ENCODE measurements around the gene NTF3.

The NTF3 gene

DNA sequence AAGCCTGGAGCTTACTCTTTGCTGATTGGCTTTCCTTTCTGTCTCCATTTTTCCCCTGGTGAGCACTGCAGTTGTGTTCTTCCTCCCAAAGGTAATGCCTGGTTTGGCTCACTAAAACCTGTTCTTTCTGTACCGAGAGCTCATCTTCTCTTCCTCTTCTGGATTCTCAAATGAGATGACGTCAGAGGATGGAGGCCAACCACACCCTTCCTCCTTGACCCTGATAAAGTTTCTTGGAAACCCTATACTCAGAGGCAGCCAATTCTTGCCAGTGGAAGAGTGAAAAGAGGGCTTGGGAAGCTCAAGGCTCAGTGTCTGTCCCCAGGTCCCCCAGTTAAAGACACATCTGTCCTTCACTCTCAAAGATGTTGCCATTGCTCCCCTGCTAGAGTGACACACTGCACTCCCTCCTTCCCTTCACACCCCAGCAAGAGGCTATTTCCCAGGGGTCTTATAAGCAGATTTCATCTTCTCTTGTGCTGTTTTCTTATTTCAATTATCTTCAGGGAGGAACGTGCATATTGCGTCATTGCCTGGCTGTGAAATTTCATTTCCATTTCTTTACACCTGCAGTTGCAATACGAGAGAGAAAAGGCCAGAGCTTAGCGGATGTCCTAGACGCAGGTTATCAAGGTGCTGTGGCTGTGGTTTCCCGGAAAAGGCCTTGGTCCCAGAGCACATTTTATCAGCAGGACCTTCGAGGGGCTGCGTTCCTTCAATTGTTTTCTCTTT, 27.3 kb downstream of the NTF3 start:
- no peak for DNase-seq

DNA sequence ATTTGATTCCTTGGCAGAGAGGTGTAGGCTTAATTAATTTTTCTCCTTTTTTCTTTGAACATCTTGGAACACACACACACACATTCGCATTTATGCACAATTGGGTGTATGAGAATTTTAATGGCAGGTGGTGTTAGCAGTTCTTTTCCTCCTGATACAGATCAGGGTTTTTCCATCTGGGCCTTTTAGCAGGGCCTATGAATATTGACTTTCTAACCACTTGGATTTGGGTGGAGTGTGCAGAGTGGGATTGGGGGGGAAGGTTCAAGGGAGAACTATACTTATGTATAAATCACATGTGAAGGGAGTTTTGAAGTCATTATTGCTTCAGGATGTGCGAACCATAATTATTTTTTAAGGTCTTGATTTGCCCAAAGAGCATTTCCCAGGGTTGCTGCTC, 28.9 kb downstream of the NTF3 start:
- no peak for DNase-seq

DNA sequence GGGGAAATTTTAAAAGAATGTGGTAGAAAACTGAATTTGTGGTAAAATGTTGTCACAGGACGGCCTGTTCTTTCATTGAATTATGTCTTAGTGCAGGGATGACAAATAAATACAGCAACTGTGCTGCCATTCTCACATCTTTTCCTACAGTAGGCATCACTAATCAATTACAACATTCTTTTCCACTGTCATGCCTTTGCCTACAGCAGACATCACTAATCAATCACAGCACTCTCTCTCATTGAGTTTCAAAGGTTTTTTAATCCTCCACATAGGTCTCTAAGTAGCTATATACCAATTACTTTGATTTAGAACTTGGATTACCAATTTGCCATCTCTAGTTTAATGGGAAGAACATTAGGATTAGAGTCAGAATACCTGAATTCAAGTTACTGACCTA, 30.1 kb downstream of the NTF3 start:
- no peak for DNase-seq

DNA sequence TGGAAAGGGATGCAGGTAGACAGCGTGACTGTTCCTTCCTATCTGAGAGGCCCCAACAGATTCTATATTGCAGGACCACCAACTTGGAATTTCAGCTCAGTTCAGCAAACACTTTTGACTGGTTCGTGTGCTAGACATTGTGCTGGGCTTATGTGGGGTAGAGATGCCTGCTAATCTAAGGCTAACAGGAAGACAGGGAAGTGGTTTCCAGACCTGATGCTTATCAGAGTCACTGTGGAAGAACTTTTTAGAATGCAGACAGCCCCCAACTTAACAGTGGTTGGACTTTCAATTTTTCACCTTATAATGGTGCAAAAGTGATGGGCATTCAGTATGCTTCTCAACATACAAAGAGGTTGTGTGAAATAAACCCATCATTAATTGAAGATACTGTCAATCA, 32.2 kb downstream of the NTF3 start:
- DNase-seq: no peak

DNA sequence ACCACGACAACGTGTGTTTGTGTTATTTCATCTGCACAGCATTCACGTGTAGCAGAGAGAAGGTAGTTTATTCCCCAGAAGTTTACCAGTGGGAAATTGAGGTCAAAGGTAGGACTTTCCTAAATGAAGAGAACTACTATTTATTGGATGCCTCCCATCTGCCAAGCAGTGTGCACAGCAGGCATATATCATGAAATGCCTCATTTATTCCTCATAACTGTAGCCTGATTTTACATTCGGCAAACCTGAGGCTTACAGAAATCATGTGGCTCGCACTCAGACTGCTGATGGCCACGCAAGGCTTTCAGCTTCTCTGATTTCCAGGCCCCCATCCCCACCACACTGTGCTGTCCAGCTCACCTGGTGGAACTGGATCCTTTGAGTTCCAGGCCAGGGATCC, 33.5 kb downstream of the NTF3 start:
- no peak for DNase-seq

DNA sequence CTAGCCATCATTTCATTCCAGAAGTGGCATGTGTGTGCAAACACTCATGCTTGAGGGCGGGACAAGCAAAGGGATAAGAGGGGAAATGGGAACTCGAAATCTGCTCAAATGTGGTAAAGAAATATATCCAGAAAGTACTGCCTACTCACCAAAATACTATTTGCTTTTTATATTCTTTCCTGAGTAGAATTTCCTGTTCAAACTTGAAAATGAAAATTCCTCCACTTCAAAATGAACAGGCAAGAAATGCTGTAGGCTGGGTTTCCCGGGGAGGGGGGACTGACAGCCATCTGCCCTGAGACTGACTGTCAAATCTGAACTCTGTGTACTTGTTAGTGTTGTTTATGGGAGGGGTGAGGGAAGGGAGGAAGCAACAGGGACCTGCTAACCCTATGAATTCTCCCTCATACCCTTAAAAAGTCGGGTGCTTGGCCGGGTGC, 34.6 kb downstream of the NTF3 start:
- no peak for DNase-seq

DNA sequence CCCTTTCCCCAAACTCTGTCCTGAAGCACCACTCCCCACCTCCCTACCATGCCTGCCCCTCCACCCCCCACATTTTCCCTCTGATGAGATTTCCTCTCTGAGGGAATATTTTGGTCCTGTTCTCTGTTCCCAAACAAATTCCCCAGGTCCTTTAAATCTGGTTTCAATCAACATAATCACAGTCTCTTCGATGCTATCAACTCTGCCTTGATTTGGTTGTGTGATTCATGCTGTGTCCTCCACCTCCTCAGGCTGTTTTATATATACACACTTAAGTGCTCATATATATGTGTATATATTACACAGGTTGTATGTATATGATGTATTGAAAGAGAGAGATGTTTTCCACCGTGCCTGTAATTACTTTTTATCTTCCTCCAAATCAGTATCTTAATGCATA, 36.0 kb downstream of the NTF3 start:
- DNase-seq: no peak

DNA sequence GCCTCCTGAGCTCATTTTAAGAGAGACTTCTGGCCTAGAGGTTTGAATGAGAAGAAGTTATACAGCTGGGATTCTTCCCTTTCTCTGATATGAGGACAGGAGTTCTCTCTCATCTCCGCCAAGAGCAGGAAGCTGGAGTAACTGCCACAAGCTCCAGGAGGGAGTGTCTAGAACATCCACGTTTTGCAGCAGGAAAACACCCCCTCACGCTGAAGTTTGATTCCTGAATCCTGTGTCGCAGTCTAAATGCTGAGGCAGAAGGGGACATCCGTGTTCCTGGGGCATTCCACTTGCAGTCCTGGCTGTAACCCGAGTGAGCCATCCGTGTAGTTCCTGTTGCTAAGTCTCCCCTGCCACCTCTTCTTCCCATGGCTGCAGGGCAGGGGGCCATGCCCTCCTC, 38.3 kb downstream of the NTF3 start:
- no peak for DNase-seq

DNA sequence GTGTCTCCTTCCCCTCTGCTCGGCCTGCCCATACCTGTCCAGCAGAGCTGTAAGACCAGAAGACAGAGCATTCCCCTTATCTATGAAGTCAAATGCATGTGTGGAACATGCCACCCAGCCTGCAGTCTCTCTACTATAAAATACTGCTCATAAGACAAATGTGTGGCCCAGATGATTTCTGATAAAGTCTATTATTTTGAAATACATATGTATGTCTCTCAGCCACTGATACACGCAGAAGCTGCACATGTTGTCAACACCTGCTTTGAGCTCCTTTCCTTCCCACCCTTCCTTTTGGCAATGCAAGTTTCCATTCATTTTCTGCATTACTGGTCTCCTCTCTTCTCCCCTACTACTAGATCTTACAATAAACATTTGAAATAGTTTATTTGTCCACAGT, 38.8 kb downstream of the NTF3 start:
- no peak for DNase-seq

DNA sequence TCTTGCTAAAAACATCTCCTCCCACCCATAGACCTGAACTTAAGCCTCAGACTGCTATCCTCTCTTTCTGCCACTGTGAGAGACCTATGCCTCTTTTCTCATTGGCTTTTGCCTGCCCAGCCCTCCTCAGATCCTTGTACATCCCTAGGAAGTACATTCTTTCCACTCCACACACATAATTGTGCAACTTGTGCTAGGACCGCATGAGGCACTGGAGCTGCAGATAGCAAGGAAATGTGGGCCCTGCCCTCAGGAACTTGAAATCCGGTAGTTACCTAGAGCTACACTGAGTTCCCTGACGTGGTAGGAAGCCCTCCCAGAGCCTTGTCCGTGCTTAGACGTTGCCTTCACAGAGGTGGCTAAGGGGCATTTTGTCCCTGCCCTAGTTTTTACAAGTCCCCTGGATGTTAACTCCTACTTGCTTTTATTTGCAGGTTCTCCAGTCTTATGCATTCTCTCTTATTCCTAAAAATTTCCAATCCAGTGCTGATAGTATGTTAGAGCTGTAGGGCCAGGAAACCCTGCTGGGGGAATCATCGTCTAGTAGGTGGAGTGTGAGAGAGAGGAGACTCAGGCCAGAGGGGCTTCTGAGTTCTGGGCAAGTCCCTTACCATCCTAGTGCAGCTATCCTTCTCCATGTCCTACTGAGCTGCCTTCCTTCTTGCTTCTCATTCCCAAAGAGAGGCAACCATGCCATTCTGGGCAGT, 41.3 kb downstream of the NTF3 start:
- DNase-seq: no peak

DNA sequence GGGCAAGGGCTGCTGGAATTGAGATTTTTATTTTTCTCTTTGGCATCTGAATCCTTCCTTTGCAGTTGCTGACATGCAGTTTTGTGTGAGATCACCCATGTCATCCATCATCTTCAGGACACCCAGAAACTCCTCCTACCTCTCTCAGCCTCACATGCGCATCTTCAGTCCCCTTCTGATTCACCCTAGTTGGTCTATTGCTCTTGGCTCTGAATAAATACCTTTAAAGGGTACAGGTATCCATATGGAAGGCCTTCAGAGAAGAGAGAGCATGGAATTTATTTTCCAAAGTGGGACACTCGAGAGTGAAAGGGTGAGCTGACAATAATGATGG, 41.8 kb downstream of the NTF3 start:
- no peak for DNase-seq

DNA sequence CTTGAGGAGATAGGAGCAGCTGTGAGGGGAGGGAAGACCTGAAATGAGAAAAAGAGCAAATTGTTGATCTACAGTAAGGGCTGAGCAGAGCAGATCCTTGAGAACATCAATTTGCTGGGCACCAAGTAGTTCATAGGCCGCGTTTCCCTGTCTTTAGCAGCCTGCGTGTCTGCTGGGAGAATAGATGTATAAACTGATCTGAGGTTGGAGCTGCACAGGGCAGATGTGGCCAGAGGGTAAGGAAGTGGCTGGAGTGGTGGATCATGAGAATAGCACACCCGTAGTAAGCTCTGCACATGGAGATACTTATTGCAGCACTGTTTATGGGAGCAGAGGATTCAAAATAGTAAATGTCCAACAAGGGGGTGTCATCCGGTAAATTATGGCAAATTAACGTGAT, 44.4 kb downstream of the NTF3 start:
- no peak for DNase-seq

DNA sequence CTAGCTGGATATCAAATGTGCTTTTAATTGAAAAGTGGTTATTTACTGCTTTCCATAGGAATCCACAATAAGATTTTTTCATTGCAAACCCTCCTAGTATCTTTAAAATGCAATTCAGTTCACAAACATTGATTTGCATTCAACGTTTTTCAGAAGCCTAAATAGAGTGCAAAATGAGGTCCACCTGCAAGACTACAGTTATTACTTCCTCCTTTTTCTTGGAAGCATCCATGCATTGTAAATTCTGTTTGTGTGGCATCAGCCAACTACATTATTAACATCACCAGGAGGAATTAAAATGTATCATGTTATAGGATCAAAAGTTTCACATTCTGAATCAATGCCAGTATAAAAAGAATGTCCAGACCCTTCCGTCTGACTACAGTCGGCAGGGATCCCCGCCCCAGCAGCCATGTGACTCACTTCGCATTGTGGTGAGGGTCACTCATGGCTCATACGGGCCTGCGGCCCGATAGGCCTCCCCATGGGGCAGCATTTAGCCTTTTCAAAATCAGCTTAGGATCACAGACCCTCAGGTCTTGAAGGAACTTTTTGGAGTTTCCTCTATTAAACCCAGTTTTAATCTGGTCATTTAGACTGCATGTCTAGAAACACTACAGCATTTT, 46.3 kb downstream of the NTF3 start:
- no peak for DNase-seq

DNA sequence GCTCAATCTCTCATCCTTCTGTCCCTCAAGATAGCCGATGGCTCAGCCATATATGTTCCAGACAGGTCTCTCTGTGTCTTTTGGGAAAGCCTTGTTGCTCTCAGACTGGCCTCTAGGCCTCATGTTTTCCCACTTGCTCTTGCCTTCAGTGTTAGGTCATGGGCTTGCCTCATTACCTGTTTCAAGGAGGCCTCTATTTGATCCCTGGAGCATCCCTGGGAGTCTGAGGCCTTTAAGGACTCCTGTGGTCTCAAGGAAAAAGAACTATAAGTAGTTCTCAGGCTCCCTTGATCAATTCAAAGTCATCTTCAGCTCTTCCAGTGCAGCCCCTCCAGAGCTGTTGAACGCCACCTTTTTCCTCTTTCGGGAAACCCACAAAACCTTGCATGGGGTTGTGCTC, 47.9 kb downstream of the NTF3 start:
- DNase-seq: no peak

DNA sequence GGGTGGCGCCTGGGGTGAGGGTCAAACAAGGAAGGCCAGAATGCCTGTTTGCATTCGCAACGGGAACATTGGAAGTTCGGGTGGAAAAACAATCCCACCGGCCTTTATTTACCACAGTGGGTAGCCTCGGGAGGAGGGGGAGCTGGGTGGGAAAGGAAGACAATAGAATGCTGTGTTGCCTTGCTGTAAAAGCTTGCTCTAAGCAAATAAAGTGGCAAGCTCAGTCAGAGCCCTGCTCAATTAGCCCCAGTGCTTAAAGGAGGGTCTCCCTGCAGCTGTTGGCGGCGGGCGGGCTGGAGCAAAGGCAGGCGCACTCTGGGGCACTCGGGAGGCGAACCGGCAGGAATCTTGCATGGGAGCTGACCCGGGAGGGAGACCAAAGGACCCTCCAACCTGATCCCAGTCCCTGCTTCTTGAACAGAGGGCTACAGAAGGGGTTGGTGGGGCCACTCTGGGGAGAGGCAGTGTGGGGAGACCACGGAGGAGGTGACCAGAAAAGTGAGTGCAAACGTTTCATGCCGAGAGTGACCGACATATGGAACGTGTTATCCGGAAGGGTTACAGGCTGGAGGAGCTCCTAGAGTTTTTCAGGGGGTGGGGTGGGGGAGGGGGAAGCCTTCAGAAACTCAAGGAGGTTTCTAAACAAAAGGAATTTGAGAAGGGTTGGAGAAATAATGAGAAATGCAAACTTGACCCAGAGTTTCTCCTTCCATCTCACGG, 48.5 kb downstream of the NTF3 start:
- no peak for DNase-seq

DNA sequence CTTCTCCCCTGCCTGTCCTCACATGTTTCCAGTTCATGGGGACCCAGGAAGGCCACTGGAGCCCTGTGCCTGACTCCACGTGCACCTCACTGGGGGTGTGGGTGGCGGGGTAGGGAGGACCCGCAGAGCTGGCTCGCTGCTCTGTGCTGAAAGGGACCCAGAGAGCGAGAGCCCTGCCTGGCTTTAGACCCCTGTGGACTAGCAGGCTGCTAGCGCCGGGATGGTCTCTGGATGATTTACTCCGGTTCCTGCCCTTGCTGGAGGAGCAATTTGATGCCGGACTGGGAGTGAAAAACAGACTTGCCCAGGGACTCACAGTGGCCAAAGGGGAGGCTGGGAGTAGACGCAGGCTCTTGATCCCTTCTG, 49.0 kb downstream of the NTF3 start:
- no peak for DNase-seq

DNA sequence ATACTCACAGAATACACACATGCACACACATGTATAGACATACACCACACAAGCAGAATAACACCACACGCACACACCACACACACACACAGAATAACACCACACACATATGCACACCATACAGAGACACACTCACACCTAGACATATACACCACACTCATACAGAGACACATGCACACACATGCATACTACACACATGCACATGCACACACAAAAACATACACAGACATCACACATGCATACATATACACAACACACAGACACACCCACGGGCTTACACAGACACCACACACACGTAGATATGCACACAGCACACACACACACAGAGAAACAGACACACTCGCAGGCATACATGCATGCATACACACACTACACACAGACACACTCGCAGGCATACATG, 49.7 kb downstream of the NTF3 start:
- DNase-seq: no peak

DNA sequence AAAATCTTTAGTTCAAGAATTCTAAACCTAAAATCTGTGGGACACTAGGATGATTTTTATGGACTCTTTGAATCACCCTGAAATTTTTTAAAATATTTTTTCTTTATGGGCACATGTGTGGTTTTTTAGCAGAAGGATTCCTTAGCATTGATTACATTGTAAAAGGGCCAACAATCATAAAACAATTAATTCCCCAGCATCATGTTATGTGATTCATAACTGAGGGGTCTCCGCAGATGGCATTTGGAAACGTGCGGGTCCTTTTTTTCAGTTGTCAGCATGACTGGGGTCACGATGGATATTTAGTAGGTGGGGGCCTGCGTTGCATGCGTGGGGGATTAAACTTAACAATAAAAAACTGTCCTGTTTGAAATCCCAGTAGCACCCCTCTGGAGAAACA, 52.5 kb downstream of the NTF3 start:
- no peak for DNase-seq

DNA sequence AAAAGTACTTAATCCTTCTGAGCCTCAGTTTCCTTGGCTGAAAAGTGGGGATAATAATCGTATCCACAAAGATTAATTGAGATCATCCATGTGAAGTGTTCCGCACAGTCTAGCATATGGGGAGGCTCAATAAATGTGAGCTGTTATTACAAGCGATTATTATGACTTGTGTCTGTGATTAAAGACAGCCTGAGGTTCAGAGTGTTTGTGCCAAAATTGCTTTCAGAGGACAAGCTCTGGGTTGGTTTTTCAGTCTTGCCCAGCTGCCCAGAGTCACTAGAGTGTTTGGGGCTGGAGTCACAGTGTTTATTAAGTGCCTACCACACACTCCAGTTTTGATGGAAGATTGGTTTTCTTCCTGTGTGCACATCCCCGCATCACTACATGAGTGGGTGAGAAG, 53.5 kb downstream of the NTF3 start:
- no peak for DNase-seq

DNA sequence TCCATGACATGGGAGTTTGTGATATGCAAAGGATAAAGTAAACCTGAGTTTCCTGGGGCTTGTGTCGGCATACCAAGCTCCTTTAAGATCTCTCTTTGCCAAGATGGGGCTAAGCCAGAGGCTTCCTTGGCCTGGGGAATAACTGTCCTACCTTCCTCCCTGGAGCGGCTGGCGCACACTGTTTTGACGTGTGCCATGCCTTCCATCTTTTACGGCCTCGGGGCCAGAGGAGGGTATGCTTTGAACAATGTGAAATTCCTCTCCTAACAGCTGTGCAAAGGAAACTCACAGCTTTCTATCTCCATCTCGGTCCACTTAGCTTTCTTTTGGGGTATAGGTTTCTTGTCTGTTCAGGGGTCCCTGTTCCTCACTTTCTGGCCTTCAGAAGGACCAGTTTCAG, 55.2 kb downstream of the NTF3 start:
- no peak for DNase-seq

DNA sequence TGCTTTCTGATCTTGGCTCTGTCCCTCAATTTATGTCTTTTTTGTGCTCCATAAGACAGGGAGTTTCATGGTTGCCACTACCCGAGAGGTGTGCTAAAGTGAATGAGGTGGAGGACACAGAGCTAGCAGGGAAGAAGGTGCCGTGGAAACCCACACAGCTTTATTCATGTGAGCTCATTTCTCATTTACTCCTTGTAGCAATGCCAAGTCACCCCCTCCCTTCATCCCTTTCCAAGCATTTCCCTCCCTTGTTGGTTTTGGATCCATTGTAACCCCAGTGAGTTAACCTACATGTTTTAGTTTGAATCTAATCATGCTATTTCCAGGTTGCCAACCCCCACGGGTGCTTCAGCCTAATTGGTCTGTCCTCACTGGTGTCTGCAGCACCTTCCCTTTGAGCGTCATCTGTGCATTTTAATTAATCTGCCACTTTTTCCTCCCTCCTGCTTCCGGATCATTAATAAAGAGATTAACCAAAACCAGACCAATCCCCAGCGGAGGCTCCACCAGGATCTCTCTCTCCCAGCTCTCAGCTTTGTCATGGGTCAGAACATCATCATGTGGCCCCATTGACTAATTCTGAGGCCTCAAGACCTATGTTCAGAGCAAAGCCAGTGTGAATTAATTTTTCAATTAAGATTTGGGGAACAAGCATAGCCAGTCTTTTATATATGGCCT, 56.2 kb downstream of the NTF3 start:
- DNase-seq: no peak

DNA sequence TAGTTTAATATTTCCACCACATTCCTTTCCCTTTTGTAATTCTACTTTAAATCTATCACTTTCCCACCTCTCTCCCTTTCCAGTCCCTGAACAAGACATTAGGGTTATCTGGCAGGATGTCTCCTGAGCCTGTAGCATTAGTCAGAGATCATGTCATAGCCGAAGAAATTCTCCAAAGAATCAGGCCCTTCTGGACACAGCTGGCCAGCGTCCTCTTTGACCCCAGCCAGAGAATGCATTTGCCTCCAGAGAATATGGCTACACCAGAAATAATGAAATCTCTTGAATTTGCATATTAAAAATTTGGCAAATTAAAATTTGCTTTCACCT, 56.7 kb downstream of the NTF3 start:
- no peak for DNase-seq

DNA sequence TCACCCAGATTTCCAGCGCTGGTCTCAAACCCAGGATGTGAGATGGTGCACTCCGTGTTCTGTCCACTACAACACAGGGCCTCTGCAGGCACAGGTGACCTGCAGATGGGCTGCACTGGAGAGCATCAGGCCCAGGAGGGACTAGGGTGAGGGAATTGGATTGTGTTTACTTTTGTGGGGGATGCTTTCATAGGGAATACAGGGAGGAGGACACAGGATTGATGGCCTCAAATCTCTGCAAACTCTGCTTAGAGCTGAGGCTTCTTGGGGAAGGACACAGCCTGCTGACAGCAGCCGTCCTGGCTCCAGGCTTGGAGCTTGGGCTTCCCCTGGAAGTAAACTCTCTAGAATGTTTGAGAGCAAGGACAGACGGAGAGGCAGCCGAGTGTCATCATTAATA, 57.1 kb downstream of the NTF3 start:
- DNase-seq: no peak
